Keratinocyte (primary cell): ENCODE data around the gene CNTLN. TPM values are rescaled to one million over a fixed set of nuclear protein-coding genes. Genes with fewer than 3 reads are reported as not detected.
A peak's percentile ranks its signal among the peaks of the same experiment; 100 is the strongest.

Source experiments
- DNase-seq: peaks from one replicate; pipeline ENCODE4 v3.0.0-alpha.2; 2011; ENCODE audit warnings: low read depth, missing footprints, low spot score
- FAIRE-seq: peaks from 2 replicates; lab custom pipeline; 2011; peaks lifted over from hg19 to GRCh38; lab: Jason Lieb, UNC
- H2AFZ ChIP-seq: 2 replicates; pipeline ENCODE4 v1.6.0; 2012; ENCODE audit warnings: low read length, control low read depth, inconsistent platforms; ENCODE audit not compliant: control insufficient read depth
- H3K27ac ChIP-seq: 2 replicates; pipeline ENCODE4 v1.5.1; 2011; ENCODE audit warnings: low read length; ENCODE audit not compliant: control insufficient read depth, insufficient read depth
- H3K27me3 ChIP-seq: 3 replicates; pipeline ENCODE4 v1.6.0; 2011; ENCODE audit warnings: low read length; ENCODE audit not compliant: control insufficient read depth, insufficient read depth; ENCODE audit errors: extremely low read depth
- H3K36me3 ChIP-seq, 2 experiments: 2 replicates in 1 of 2; 3 replicates in 1 of 2; pipeline ENCODE4 v1.5.1; 2011; ENCODE audit warnings: low read length in 2 of 2, mild to moderate bottlenecking in 1 of 2; ENCODE audit not compliant: control insufficient read depth in 2 of 2, insufficient read depth in 2 of 2; ENCODE audit errors: extremely low read depth in 1 of 2
- H3K4me1 ChIP-seq: 3 replicates; pipeline ENCODE4 v1.5.1; 2011; ENCODE audit warnings: low read length; ENCODE audit not compliant: control insufficient read depth, insufficient read depth; ENCODE audit errors: extremely low read depth
- H3K4me2 ChIP-seq: 3 replicates; pipeline ENCODE4 v1.6.0; 2011; ENCODE audit warnings: low read depth, low read length; ENCODE audit not compliant: control insufficient read depth, insufficient read depth; ENCODE audit errors: extremely low read depth
- H3K4me3 ChIP-seq, 3 experiments: fragments of 200-600 bp in 1 of 3; sonication (generic) in 1 of 3; 2 replicates in 2 of 3; 3 replicates in 1 of 3; pipeline ENCODE4 v1.5.1; 2011 to 2016; ENCODE audit warnings: low read length in 3 of 3, mild to moderate bottlenecking in 3 of 3, control low read depth in 2 of 3, inconsistent platforms in 1 of 3, low read depth in 1 of 3, mixed read lengths in 1 of 3, mixed run types in 1 of 3, moderate library complexity in 1 of 3; ENCODE audit not compliant: control insufficient read depth in 2 of 3, insufficient read depth in 2 of 3; ENCODE audit errors: extremely low read depth in 1 of 3
- H3K79me2 ChIP-seq: 2 replicates; pipeline ENCODE4 v1.6.0; 2012; ENCODE audit warnings: low read length; ENCODE audit not compliant: control insufficient read depth, insufficient read depth
- H3K9ac ChIP-seq: 3 replicates; pipeline ENCODE4 v1.6.0; 2011; ENCODE audit warnings: low read length; ENCODE audit not compliant: control insufficient read depth, insufficient read depth; ENCODE audit errors: extremely low read depth
- H3K9me1 ChIP-seq: 3 replicates; pipeline ENCODE4 v1.6.0; 2011; ENCODE audit warnings: low read length; ENCODE audit not compliant: control insufficient read depth, insufficient read depth; ENCODE audit errors: extremely low read depth
- H3K9me3 ChIP-seq: 2 replicates; pipeline ENCODE4 v1.5.1; 2012; ENCODE audit warnings: low read depth, low read length; ENCODE audit not compliant: control insufficient read depth
- H4K20me1 ChIP-seq: 3 replicates; pipeline ENCODE4 v1.6.0; 2011; ENCODE audit warnings: low read length; ENCODE audit not compliant: control insufficient read depth, insufficient read depth; ENCODE audit errors: extremely low read depth
- CTCF ChIP-seq, 3 experiments: IDR thresholded peaks in 1 of 3; conservative IDR thresholded peaks in 1 of 3; optimal IDR thresholded peaks in 1 of 3; 2 replicates in 2 of 3; 3 replicates in 1 of 3; pipeline versions ENCODE3 to v1.5.1; 2011; ENCODE audit warnings: low read length in 3 of 3, mild to moderate bottlenecking in 3 of 3, moderate library complexity in 2 of 3, control low read depth in 1 of 3, inconsistent platforms in 1 of 3; ENCODE audit not compliant: insufficient read depth in 2 of 3; ENCODE audit errors: extremely low read depth in 1 of 3
- EZH2 ChIP-seq: IDR thresholded peaks from one replicate; pipeline ENCODE4 v1.6.1; 2012; ENCODE audit warnings: inconsistent platforms, mild to moderate bottlenecking, low read length, moderate library complexity
- dilution Hi-C: fragments of 300-500 bp; cut with MboI; formaldehyde crosslinking; loops from one replicate; pipeline ENCODE4 v1.7.0; 2020; ENCODE audit warnings: low sequenced_read_pairs; ENCODE audit not compliant: extremely low pct_ligation_motif_present
- polyA plus RNA-seq, 5 experiments: library from polyadenylated mRNA; depleted of rRNA in 3 of 5; stranded (reverse) in 3 of 5; stranded (forward) in 1 of 5; unstranded in 1 of 5; fragments of >200 nt; gene quantifications; 1 replicate in 1 of 5; 2 replicates in 3 of 5; 3 replicates in 1 of 5; pipeline versions ENCODE4 v1.2.1 to v1.2.3, GENCODE V29; 2011 to 2012; ENCODE audit warnings: missing spikeins in 2 of 5, low read depth in 1 of 5, low replicate concordance in 1 of 5

CNTLN gene
- polyA plus RNA-seq, 1 donor (not counting 4 experiments of a cell fraction or from before 2014, with no cell fraction given) = 2.4 TPM

DNA sequence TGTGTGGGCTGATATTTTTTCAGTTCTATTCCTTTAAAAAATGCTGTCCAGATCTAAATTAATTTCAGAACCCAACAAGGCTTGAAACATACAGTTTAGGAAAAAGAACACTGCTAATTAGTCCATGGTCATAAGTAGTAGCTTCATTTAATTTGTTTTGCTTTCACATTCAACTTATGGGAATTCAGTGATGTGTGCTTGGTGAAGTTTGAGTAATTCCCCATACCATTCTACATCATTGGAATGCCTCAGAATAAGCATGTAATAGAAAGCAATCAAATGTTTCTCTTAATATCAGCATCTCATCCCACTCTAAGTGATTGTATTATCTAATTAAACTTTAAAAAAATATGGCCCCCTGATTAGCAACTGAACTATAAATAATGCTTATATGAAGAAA lies 2.7 kb downstream of the CNTLN start:
- Histone ChIP-seq H2AFZ (no peak overlapping the region), H3K9me1 (no peaks in the 10 kb centered on the region), H3K4me2 (no peak overlapping the region), H3K27ac (no peak overlapping the region), H3K9me3 (no peaks in the 10 kb centered on the region), H3K4me3 (no peak overlapping the region), H3K79me2 (peaks cover 2% of the 10 kb centered on the region), H3K27me3 (no peaks in the 10 kb centered on the region), H3K4me1 (peaks cover 6% of the 10 kb centered on the region), H4K20me1 (no peaks in the 10 kb centered on the region), H3K9ac (no peak overlapping the region), H3K36me3 (no peaks in the 10 kb centered on the region)
- TF ChIP-seq EZH2 (no peak), CTCF (optimal IDR thresholded peaks at IDR 0.05 in 1 of 3, IDR thresholded peaks at IDR 0.05 in 1 of 3, conservative IDR thresholded peaks at IDR 0.05 in 1 of 3; ENCODE audit: extremely low read depth in 1 of 3, insufficient read depth in 2 of 3, low read length in 3 of 3) (no peak)
- dilution Hi-C loops = no loop called here
- FAIRE-seq (peak; percentile 34), DNase-seq (no peak)

- no peak for TF ChIP-seq CTCF (optimal IDR thresholded peaks at IDR 0.05 in 1 of 3, IDR thresholded peaks at IDR 0.05 in 1 of 3, conservative IDR thresholded peaks at IDR 0.05 in 1 of 3; ENCODE audit: extremely low read depth in 1 of 3, insufficient read depth in 2 of 3, low read length in 3 of 3)
- no peak for TF ChIP-seq EZH2
- DNase-seq (no peak), FAIRE-seq (no peak)
- no peaks in the 10 kb centered on the region for H3K9me1 ChIP-seq
- peaks cover 6% of the 10 kb centered on the region for H3K4me1 ChIP-seq
- H4K20me1 ChIP-seq = no peaks in the 10 kb centered on the region
- H3K27me3 ChIP-seq = no peaks in the 10 kb centered on the region
- H3K4me2 ChIP-seq = no peak overlapping the region
- peaks cover 2% of the 10 kb centered on the region for H3K79me2 ChIP-seq
- no peak overlapping the region for H3K4me3 ChIP-seq
- H2AFZ ChIP-seq = no peak overlapping the region
- H3K9me3 ChIP-seq = no peaks in the 10 kb centered on the region
- no peaks in the 10 kb centered on the region for H3K36me3 ChIP-seq
- H3K27ac ChIP-seq = no peak overlapping the region
- dilution Hi-C loops = no loop called here
- no peak overlapping the region for H3K9ac ChIP-seq
Measured at GRCh38 chr9:17138503-17138902, 3.7 kb downstream of the CNTLN start.
